Loucy (cell line): ENCODE data around the gene CRABP1.

Experiments
- H2AFZ ChIP-seq: fragments of 200-600 bp; sonication (generic); 2 replicates; pipeline ENCODE4 v1.6.0; 2016; ENCODE audit warnings: antibody characterized with exemption, mild to moderate bottlenecking, low read length, moderate library complexity
- H3F3A ChIP-seq: fragments of 200-600 bp; 2 replicates; pipeline ENCODE4 v1.6.0; 2016; ENCODE audit warnings: antibody characterized with exemption, low read depth, mild to moderate bottlenecking
- H3K27me3 ChIP-seq: fragments of 200-600 bp; sonication (generic); 2 replicates; pipeline ENCODE4 v1.6.1; 2014; ENCODE audit warnings: low read length, mild to moderate bottlenecking; ENCODE audit not compliant: insufficient read depth, poor library complexity, severe bottlenecking
- H3K36me3 ChIP-seq: fragments of 200-600 bp; sonication (generic); 2 replicates; pipeline ENCODE4 v1.6.1; 2016; ENCODE audit warnings: low read length; ENCODE audit not compliant: insufficient read depth
- H3K4me1 ChIP-seq: fragments of 200-600 bp; sonication (generic); 2 replicates; pipeline ENCODE4 v1.5.1; 2014; ENCODE audit warnings: low read length, mild to moderate bottlenecking; ENCODE audit not compliant: insufficient read depth, poor library complexity, severe bottlenecking
- H3K4me2 ChIP-seq: fragments of 200-600 bp; sonication (generic); 2 replicates; pipeline ENCODE4 v1.6.0; 2014; ENCODE audit warnings: antibody characterized with exemption, low read length, low read depth, mild to moderate bottlenecking; ENCODE audit not compliant: poor library complexity, severe bottlenecking
- H3K4me3 ChIP-seq: fragments of 200-600 bp; sonication (generic); 2 replicates; pipeline ENCODE4 v1.5.1; 2014; ENCODE audit warnings: low read length, mild to moderate bottlenecking, mixed read lengths; ENCODE audit not compliant: poor library complexity, severe bottlenecking
- H3K79me2 ChIP-seq: fragments of 200-600 bp; sonication (generic); 2 replicates; pipeline ENCODE4 v1.6.1; 2014; ENCODE audit warnings: low read length; ENCODE audit not compliant: insufficient read depth
- H3K9ac ChIP-seq: fragments of 200-600 bp; sonication (generic); 2 replicates; pipeline ENCODE4 v1.6.0; 2014; ENCODE audit warnings: mild to moderate bottlenecking, low read depth, low read length, moderate library complexity; ENCODE audit not compliant: poor library complexity, severe bottlenecking
- H3K9me2 ChIP-seq: fragments of 200-600 bp; sonication (generic); replicated peaks from 2 replicates; pipeline ENCODE4 v1.6.1; 2016; ENCODE audit warnings: low read depth, low read length, mixed read lengths
- H3K9me3 ChIP-seq: fragments of 200-600 bp; sonication (generic); 2 replicates; pipeline ENCODE4 v1.6.1; 2014; ENCODE audit warnings: mild to moderate bottlenecking, antibody characterized with exemption, low read length, low read depth; ENCODE audit not compliant: insufficient read depth
- H4K20me1 ChIP-seq: fragments of 200-600 bp; sonication (generic); 2 replicates; pipeline ENCODE4 v1.6.0; 2014; ENCODE audit warnings: antibody characterized with exemption, low read length, mild to moderate bottlenecking; ENCODE audit not compliant: insufficient read depth, poor library complexity, severe bottlenecking
- CTCF ChIP-seq: fragments of 200-600 bp; sonication (generic); conservative IDR thresholded peaks from 2 replicates; pipeline ENCODE4 v1.5.1; 2014; ENCODE audit warnings: mild to moderate bottlenecking, antibody characterized with exemption, low read length
- EZH2phosphoT487 ChIP-seq: fragments of 200-600 bp; IDR thresholded peaks from 2 replicates; pipeline ENCODE4 v1.6.1; 2018; ENCODE audit warnings: antibody characterized with exemption, mild to moderate bottlenecking, moderate library complexity, borderline replicate concordance

The CRABP1 gene

GRCh38 chr15:78322243-78322642, 17.9 kb upstream of the CRABP1 start:
- H3F3A ChIP-seq: no peaks in the 10 kb centered on the region
- no peaks in the 10 kb centered on the region for H3K79me2 ChIP-seq
- no peaks in the 10 kb centered on the region for H3K9me2 ChIP-seq
- H3K4me2 ChIP-seq: no peak overlapping the region
- no peak overlapping the region for H3K9ac ChIP-seq
- H3K36me3 ChIP-seq: no peaks in the 10 kb centered on the region
- TF ChIP-seq CTCF: no peak
- TF ChIP-seq EZH2phosphoT487: no peak
- H3K4me3 ChIP-seq: no peak overlapping the region
- no peaks in the 10 kb centered on the region for H3K27me3 ChIP-seq
- H3K4me1 ChIP-seq: no peaks in the 10 kb centered on the region
- no peaks in the 10 kb centered on the region for H4K20me1 ChIP-seq
- H2AFZ ChIP-seq: no peak overlapping the region
- H3K9me3 ChIP-seq: no peaks in the 10 kb centered on the region

- Histone ChIP-seq H3F3A (no peaks in the 10 kb centered on the region), H3K4me3 (no peak overlapping the region), H3K4me2 (no peak overlapping the region), H3K27me3 (no peaks in the 10 kb centered on the region), H3K36me3 (no peaks in the 10 kb centered on the region), H2AFZ (no peak overlapping the region), H3K4me1 (no peaks in the 10 kb centered on the region), H3K9me3 (no peaks in the 10 kb centered on the region), H3K79me2 (no peaks in the 10 kb centered on the region), H4K20me1 (no peaks in the 10 kb centered on the region), H3K9ac (no peak overlapping the region), H3K9me2 (no peaks in the 10 kb centered on the region)
- TF ChIP-seq EZH2phosphoT487 (no peak), CTCF (no peak)
Observed at GRCh38 chr15:78322724-78323521, 17.2 kb upstream of the CRABP1 start.

- Histone ChIP-seq H4K20me1 (no peaks in the 10 kb centered on the region), H3K36me3 (no peaks in the 10 kb centered on the region), H3K27me3 (no peaks in the 10 kb centered on the region), H3K4me1 (no peaks in the 10 kb centered on the region), H3K4me3 (no peak overlapping the region), H3K9me3 (no peaks in the 10 kb centered on the region), H3K9ac (no peak overlapping the region), H3K4me2 (no peak overlapping the region), H3F3A (no peaks in the 10 kb centered on the region), H2AFZ (no peak overlapping the region), H3K9me2 (no peaks in the 10 kb centered on the region), H3K79me2 (no peaks in the 10 kb centered on the region)
- TF ChIP-seq EZH2phosphoT487 (no peak), CTCF (no peak)
Observed at GRCh38 chr15:78323693-78324092, 16.5 kb upstream of the CRABP1 start.
